Choroid plexus epithelial cell (primary cell): ENCODE measurements around the gene GORASP1.

ENCODE experiments used
- DNase-seq: peaks from one replicate; pipeline ENCODE4 v3.0.0-alpha.2; 2010; ENCODE audit warnings: low read depth
- H3K4me3 ChIP-seq: 2 replicates; pipeline ENCODE4 v1.5.1; 2011; ENCODE audit warnings: low read depth, mild to moderate bottlenecking, control low read depth, low read length, moderate library complexity
- CTCF ChIP-seq: conservative IDR thresholded peaks from 2 replicates; pipeline ENCODE4 v1.5.1; 2011; ENCODE audit warnings: low read depth, mild to moderate bottlenecking, control low read depth, inconsistent platforms, low read length, moderate library complexity

The GORASP1 gene

DNA sequence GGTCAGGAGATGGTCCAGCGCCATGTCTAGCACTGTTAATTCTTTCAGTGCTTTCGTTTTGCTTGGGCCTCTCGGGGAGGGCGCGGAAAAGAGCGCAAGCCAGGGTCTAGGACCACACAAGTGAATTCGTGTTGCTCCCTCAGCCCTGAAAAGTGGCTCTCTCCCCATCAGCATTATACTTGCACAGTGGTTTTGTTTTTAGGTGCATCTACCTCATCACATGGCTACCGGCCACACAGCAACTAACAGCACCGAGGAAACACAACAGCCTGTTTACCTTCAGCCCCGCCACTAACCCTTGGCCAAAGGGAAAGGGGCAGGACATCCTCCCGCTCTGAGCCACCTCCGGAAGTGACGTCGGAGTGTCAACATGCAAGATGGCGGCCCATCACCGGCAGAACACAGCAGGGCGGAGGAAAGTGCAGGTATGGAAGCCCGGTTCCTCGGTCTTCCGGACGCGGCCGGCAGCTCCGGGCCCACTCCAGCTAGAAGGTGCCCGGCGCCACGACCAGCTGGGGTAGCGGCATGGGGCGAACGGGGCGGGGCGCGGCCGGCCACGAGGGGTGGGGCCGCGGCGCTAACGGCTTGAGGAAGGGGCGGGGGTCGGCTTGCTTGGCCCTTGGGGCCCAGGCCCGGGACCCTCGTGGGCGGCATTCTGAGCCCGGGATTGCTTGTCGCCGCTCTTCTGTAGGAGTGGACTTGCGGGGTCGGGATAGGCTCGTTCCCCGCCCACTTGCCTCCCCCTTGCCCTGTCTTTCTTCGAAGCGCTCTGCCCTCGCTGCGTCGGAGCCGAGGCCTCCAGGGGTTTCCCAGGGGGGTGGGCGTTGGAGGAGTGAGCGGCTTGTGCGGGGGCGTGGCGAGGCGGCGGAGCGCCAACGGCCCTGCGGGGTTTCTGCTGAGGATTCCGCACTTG lies 55.5 kb downstream of the GORASP1 start, which contains the start of the genes SCN11A and WDR48:
Gene SCN11A (minus strand): TSS at position 296 of the 913 bp plus-strand sequence. CDS start 101,582 bp downstream, outside the sequence.
Gene WDR48 (plus strand): TSS at position 368 of the 913 bp plus-strand sequence. CDS start 10 bp downstream, at position 378.
- peak; percentile 95 for DNase-seq
- TF ChIP-seq CTCF = no peak
- H3K4me3 ChIP-seq = peak within 1 kb of the TSS; percentile 78

DNA sequence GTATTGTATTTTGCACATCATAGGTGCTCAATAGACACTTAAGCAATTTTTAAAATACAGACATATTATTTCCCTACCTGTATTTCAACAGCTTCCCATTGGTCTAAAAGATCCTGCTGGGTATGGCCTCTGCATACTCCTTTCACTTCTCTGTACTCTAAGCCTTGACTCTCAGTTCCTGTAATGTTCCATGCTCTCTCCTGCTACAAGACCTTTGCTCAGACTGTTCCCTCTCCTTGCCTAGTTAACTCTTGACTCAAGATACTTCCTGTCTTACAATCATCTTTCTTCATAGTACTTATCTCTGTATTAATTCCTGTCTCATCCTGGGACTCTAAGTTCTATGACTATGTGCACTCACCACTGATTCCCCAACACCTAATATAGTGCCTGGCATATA lies 57.4 kb downstream of the GORASP1 start:
- DNase-seq = no peak
- no peak for TF ChIP-seq CTCF
- H3K4me3 ChIP-seq = no peak overlapping the region
